Suprapubic skin (tissue), 4 donors: Measurements from ENCODE around the gene CHST11.

Experiments
- CTCF ChIP-seq, 2 donors: fragments of 200-600 bp in 1 of 2; fragments of 450-650 bp in 1 of 2; sonication (generic) in 1 of 2; IDR thresholded peaks; one replicate each; pipeline ENCODE4 v1.5.1; 2016 to 2019; ENCODE audit warnings: antibody characterized with exemption in 2 of 2, mild to moderate bottlenecking in 1 of 2, moderate library complexity in 1 of 2
- EP300 ChIP-seq: sonication (generic); formaldehyde crosslinking; IDR thresholded peaks from one replicate; pipeline ENCODE4 v1.6.1; 2017; ENCODE audit warnings: antibody characterized with exemption
- POLR2A ChIP-seq, 2 donors: fragments of 450-650 bp; IDR thresholded peaks; one replicate each; pipeline ENCODE4 v1.6.1; 2017; ENCODE audit warnings: antibody characterized with exemption in 2 of 2, mild to moderate bottlenecking in 2 of 2, moderate library complexity in 2 of 2
- POLR2AphosphoS5 ChIP-seq, 3 donors: sonication (generic); formaldehyde crosslinking; IDR thresholded peaks; one replicate each; pipeline ENCODE4 v1.6.1; 2017; ENCODE audit warnings: antibody characterized with exemption in 3 of 3

- no peak for TF ChIP-seq POLR2AphosphoS5 (IDR thresholded peaks at IDR 0.05)
- no peak for TF ChIP-seq POLR2A (IDR thresholded peaks at IDR 0.05)
- TF ChIP-seq CTCF (IDR thresholded peaks at IDR 0.05), result no peak
- TF ChIP-seq EP300, result no peak
These were observed 246.6 kb downstream of the CHST11 start for GRCh38 chr12:104703372-104703771.
